ENCODE results near the gene NPAS2.

Gene NPAS2

DNA sequence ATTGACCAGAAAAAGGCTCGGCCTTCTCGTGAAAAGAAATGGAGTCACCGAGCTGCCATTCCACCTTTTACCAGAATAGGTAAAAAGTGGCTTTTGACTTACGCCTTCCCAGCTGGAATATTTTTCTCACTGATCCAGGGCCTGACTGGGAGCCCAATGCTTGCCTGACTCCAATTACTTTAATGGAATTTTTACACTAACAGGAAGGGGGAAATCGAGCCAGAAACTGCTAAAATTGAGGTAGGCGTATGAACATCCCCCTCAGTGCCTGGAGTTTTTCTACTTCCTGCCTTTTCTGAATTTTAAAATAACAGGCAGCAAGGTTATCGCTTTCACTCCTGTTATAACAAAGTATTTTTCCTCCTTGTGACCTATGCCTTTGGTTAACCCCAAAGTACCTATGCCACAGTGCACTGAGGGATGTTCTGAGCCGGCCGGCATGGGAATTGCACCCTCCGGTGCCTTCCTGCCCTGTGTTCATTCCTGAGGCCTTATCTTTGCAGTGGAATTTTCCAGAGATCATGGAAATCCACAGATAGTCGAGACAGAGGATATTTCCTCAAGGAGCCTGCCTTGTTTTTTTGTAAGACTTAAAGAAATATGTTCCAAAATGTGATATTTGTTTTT is 163.9 kb downstream of the NPAS2 start:
- in situ Hi-C loops (cut with MboI; ENCODE audit: low sequenced_read_pairs), result loop anchor here (10.0 kb wide), 1 partner anchor 369 kb away; no protein-coding TSS in a partner anchor

GRCh38 chr2:100984892-100985307 is 165.0 kb downstream of the NPAS2 start:
- in situ Hi-C loops (cut with MboI; ENCODE audit: low sequenced_read_pairs), result loop anchor here (10.0 kb wide), 1 partner anchor 370 kb away; no protein-coding TSS in a partner anchor

DNA sequence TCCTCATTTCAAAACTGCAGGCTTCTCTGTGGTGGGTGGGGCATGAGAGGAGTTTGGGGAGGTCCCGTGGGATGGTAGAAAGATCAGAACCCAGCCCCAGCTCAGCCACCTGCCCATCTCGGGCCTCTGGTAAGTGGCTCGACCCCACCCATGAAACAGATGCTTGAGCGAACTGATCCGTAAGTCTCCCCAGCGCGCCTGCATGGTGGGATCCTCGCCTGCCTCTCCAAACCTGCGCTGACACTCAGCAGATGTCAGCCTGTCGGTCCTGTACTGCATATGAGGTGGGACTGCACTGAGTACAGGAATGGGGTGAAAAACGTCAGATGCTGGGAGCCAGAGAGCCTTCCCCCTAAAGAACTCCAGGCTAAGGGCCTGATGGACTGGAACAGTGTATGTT is 166.2 kb downstream of the NPAS2 start:
- in situ Hi-C loops (cut with MboI; ENCODE audit: low sequenced_read_pairs), result loop anchor here (10.0 kb wide), 1 partner anchor 371 kb away; no protein-coding TSS in a partner anchor

GRCh38 chr2:100987536-100987935 is 167.6 kb downstream of the NPAS2 start:
- in situ Hi-C loops (cut with MboI; ENCODE audit: low sequenced_read_pairs), result loop anchor here (10.0 kb wide), 1 partner anchor 373 kb away; no protein-coding TSS in a partner anchor

DNA sequence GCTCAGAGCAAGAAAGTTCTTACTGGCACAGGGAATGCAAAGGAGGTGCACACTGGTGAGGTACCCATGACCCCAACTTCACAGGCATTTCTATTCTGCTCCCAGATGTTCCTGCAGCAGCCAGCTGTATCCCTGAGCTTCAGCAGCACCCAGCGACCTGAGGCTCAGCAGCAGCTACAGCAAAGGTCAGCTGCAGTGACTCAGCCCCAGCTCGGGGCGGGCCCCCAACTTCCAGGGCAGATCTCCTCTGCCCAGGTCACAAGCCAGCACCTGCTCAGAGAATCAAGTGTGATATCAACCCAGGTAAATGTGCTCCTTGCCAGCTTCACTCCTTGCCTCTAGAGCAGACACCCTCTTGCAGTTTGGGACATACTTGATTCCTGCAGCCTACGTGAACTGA is 168.0 kb downstream of the NPAS2 start:
- in situ Hi-C loops (cut with MboI; ENCODE audit: low sequenced_read_pairs), result loop anchor here (10.0 kb wide), 1 partner anchor 373 kb away; no protein-coding TSS in a partner anchor

- in situ Hi-C loops (cut with MboI; ENCODE audit: low sequenced_read_pairs), result loop anchor here (10.0 kb wide), 1 partner anchor 374 kb away; no protein-coding TSS in a partner anchor
Measured at GRCh38 chr2:100988630-100989417, 168.9 kb downstream of the NPAS2 start.

GRCh38 chr2:100989666-100990065 is 169.7 kb downstream of the NPAS2 start:
- in situ Hi-C loops (cut with MboI; ENCODE audit: low sequenced_read_pairs), result loop anchor here (10.0 kb wide), 1 partner anchor 375 kb away; no protein-coding TSS in a partner anchor

DNA sequence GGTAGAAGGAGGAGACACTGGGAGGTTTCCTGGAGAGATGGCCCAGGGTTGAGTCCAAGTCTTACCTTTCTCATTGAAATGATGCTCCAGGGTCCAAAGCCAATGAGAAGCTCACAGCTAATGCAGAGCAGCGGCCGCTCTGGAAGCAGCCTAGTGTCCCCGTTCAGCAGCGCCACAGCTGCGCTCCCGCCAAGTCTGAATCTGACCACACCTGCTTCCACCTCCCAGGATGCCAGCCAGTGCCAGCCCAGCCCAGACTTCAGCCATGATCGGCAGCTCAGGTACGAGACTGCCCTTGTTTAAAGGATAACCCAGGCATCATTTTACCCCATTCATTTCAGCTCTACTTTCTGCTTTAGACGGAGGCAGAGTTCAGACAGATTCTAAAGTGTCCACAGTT is 170.2 kb downstream of the NPAS2 start:
- in situ Hi-C loops (cut with MboI; ENCODE audit: low sequenced_read_pairs), result no loop called here

GRCh38 chr2:100990650-100991403 is 170.9 kb downstream of the NPAS2 start:
- in situ Hi-C loops (cut with MboI; ENCODE audit: low sequenced_read_pairs), result no loop called here

DNA sequence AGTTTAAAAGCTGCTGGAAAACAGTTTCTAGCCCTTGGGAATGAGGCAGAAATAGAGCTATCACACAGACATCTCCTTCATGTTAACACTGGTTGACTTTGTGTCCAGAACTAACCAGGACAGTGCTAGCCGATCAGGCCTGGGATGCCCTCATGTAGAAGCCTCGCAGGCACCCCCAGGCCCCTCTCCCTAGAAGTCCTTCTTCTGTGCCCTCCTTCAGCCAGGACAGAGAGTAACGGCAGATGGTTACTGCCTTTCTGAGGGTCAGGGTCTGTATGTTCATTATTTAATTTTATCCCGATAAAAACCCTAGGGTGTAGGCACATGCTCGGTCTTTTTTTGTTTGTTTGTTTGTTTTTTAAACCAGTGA is 171.4 kb downstream of the NPAS2 start:
- in situ Hi-C loops (cut with MboI; ENCODE audit: low sequenced_read_pairs), result no loop called here

GRCh38 chr2:100992262-100992661 is 172.3 kb downstream of the NPAS2 start:
- in situ Hi-C loops (cut with MboI; ENCODE audit: low sequenced_read_pairs), result no loop called here

GRCh38 chr2:100993294-100993693 is 173.4 kb downstream of the NPAS2 start:
- in situ Hi-C loops (cut with MboI; ENCODE audit: low sequenced_read_pairs), result no loop called here

- in situ Hi-C loops (cut with MboI; ENCODE audit: low sequenced_read_pairs), result no loop called here
Measured at GRCh38 chr2:100995309-100996075, 175.6 kb downstream of the NPAS2 start.

GRCh38 chr2:100997509-100998234 is 177.7 kb downstream of the NPAS2 start:
- in situ Hi-C loops (cut with MboI; ENCODE audit: low sequenced_read_pairs), result no loop called here

GRCh38 chr2:100998235-100998573 is 178.3 kb downstream of the NPAS2 start:
- in situ Hi-C loops (cut with MboI; ENCODE audit: low sequenced_read_pairs), result no loop called here

- in situ Hi-C loops (cut with MboI; ENCODE audit: low sequenced_read_pairs), result no loop called here
Measured at GRCh38 chr2:100999995-101000394, 180.1 kb downstream of the NPAS2 start.

DNA sequence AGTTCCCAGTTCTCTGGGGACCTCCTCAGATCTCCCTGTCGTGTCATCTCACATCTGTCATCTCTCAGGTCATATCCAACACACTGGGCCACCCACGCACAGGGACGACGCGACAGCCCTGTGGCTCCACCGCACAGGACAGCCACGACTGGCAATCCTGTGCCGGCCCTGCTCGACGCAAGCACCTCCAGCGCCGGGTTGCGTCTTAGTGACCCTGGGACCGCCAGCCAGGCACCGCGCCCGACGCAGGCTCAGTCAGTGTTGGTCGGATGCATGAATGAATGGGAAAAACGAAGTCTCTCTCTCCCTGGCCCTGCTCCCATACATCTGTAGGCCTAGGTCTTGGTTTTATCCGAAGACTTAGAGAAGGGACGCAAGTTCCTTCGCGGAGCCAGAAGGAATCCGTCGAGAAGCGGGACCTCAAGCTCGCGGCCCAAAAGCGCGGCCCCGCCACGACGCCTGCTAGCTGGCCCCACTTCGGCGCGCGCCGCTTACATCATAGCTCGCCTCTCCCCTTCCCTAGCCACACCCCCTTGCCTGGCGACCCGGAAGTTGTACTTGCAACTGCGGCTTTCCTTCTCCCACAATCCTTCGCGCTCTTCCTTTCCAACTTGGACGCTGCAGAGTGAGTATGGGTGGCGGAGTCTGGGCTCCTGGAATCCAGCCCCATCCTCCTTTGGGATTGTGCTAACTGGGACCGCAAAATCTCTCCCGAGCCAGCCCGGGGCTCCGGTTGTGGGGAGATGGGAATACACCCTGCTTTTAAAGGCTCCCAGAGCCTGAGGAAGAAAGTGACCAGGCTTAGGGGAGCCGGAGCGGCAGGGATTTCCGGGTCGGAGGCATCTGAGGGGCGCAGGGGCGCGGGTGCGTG is 182.0 kb downstream of the NPAS2 start, which contains the start of gene RPL31:
Gene RPL31 (plus strand): TSS at position 599 of the 871 bp plus-strand sequence. CDS start 413 bp downstream, outside the sequence.
- in situ Hi-C loops (cut with MboI; ENCODE audit: low sequenced_read_pairs), result no loop called here

DNA sequence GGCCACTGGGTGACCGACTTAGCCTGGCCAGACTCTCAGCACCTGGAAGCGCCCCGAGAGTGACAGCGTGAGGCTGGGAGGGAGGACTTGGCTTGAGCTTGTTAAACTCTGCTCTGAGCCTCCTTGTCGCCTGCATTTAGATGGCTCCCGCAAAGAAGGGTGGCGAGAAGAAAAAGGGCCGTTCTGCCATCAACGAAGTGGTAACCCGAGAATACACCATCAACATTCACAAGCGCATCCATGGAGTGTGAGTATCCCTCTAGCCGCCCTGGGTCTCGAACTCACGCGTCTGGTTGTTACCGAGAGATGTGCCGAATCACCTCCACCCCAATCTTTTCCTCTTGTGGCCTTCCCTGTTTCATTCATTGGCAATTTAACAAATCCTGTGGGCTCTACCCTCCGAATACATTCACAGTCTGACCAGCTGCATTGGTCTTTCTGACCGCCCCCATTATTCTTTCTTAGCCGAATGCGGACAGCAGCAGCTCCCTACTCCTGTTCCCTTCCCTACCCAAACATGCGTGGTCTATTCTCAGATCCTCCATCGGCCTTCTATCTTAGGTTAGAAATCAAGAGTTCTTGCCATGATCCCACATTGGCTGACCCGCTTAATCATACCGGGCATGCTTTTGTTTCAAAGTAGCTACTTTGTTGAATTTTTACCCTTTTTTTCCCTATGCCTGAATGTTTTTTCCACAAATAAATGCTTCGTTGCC is 182.8 kb downstream of the NPAS2 start:
- in situ Hi-C loops (cut with MboI; ENCODE audit: low sequenced_read_pairs), result no loop called here

Measured in HL-60/S4 treated with retinoic acid at 250 ng/mL for 4 days and 3 days (cell line).